CD4-positive, alpha-beta T cell treated with Interleukin-12 subunit alpha and Interleukin-12 subunit beta, for 1 hour (primary cell): ENCODE data around the gene WSB1.

Source experiments
- DNase-seq: peaks from one replicate; pipeline ENCODE4 v3.0.0-alpha.2; 2020

Gene WSB1

DNA sequence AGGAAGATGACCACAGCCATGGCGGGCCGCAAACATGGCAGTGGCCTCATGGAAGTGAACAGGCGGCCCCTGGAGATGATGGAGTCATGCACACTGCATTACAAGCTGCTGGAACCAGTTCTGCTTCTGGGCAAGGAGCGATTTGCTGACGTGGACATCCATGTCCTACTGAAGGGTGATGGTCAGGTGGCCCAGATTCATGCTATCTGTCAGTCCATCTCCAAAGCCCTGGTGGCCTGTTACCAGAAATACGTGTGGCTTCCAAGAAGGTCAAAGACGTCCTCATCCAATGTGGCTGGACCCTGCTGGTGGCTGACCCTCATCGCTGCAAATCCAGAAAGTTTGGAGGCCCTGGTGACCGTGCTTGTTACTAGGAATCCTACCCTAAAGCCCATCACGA is 13.4 kb upstream of the WSB1 start:
- no peak for DNase-seq

DNA sequence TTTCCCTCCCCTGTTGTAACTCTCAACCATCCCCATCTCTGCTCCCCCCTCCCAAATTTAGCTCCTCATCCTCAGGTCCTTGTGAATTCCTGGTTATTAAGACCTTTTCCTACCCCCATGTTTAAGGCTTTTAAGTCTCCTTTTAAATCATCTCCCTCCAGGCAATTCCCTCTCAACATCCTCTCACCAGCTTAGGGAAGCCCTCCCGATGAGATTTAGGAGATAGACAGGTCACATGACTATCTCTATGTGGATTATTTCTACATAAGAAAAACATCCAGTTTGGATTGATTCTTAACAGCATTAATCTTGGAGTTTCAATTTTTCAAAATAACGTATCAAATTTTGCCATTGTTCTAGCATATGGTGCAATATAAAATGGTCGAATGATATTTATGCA is 12.5 kb upstream of the WSB1 start:
- no peak for DNase-seq

DNA sequence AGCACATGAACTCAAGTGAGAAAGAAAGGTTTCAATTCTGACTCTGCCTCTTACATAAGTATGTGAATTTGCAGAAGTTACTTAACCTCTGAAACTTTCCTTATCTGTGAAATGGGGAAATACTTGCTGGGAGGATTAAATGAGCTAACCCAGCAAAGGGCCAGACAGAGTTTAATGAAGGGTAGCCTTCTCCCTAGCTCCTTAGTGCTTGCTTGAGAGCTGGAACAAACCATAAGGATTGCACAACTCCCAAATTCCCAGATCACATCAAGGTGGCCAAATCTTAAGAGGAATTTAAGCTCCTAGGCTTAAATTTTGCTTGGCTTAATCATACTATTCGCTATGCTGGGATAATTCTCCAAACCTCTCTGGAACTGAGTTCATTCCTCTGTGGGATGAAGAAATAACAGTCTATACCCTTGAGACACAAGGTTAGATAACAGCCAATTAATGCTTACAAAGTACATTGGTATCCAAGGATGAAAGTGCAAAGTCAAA is 11.8 kb upstream of the WSB1 start:
- no peak for DNase-seq

DNA sequence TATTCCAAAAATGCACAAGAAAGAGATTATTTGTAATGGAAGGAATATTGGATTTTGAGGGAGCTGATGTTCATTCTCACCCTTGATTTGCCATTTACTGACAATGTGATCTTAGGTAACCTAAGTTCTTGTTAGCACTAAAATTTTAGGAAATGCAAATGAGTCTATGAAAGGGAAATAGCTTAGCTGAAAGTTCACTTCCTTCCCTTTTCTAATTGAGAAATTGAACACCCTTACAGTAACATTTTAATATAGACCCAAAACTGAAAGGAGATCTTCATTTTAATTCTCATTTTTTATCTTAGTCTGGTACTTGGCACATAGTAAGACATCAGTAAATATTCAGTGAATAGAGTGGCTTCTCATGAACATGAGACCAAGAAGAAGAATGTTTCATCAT is 10.9 kb upstream of the WSB1 start:
- DNase-seq = no peak

DNA sequence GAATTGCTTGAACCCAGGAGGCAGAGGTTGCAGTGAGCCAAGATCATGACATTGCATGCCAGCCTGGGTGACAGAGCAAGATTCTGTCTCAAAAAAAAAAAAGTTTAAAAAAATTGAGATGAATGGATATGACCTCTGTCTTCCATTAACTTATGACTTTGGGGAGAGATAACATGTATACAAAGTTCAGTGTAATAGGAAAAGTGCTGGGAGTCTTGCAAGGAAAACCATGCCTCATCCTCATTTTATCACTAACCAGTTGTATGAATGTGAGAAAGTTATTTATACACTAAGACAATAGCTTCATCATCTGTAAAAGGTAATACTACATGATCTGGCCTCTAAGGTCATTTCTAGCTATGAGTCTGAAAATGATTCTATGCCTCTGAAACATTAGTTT is 10.2 kb upstream of the WSB1 start:
- DNase-seq = no peak

DNA sequence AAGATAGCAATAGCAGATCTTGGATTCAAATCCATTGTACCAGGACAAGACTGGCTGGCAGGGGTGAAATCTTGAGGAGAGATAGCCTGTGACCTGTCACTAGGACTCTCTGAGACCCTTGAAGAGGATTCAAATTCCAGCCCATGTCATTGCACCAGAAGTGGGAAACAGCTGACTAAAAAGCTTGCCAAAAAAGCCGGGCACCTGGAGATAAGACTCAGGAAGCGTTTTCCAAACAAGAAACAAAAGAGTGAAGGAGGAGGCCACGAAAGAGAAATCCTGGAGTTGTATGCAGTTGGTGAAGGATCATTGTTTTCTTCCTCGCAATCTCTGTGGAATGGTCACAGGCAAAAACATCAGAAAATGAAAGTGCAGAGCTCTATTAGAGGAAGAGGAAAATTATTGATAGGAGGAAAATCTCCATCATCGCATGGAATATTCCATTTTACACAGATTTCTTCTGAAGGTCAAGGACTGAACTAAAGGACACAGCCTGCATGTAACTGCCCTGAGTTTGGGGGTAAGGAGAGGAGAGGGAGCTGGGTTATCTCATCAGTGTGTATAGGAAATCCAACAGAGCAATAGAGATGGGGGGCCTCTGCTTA is 9.0 kb upstream of the WSB1 start:
- no peak for DNase-seq

DNA sequence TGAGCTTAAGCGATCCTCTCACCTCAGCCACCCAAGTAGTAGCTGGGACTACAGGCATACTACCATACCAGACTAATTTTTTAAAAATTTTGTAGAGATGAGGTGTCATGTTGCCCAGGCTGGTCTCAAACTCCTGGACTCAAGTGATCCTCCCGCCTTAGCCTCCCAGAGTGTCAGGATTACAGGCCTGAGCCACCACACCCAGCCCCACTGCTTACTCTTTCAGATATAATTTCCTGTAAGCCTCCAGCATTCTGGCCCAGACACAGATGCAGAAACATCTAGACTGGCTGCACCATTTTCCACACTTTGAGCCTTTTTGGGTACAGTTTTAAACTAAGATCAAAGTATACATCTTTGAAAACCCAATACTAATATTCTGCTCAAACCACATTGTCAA is 8.4 kb upstream of the WSB1 start:
- no peak for DNase-seq

DNA sequence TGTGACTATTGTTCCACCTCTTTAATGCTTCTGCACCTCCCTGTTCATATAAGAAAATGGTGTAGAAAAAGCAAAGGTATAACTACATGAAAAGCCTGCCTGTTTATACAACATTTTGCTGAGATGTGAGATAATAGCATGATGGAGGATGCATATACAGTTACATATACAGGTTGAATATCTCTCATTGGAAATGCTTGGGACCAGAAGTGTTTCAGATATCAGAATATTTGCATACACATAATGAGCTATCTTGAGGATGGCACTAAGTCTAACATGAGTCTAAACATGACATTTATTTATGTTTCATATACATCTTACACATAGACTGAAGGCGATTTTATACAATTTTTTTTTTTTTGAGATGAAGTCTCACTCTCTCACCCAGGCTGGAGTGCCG is 5.7 kb upstream of the WSB1 start:
- no peak for DNase-seq

DNA sequence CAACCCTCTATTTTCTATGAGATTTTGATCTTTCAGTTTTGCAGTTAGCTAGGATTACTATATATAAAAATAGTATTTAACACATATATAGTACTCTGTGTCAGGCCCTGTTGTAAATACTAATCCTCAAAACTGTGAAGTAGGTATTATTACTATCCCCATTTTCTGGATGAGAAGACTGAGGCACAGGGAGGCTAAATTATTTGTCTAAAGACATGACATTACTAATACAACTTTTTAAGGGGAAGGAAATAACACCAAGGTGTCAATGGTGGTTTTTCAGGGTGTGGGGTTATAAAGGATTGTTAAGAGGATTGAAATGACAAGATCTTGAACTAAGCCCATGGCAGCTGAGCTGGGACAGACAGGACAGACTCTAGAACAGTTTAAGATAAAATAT is 4.1 kb upstream of the WSB1 start:
- no peak for DNase-seq

DNA sequence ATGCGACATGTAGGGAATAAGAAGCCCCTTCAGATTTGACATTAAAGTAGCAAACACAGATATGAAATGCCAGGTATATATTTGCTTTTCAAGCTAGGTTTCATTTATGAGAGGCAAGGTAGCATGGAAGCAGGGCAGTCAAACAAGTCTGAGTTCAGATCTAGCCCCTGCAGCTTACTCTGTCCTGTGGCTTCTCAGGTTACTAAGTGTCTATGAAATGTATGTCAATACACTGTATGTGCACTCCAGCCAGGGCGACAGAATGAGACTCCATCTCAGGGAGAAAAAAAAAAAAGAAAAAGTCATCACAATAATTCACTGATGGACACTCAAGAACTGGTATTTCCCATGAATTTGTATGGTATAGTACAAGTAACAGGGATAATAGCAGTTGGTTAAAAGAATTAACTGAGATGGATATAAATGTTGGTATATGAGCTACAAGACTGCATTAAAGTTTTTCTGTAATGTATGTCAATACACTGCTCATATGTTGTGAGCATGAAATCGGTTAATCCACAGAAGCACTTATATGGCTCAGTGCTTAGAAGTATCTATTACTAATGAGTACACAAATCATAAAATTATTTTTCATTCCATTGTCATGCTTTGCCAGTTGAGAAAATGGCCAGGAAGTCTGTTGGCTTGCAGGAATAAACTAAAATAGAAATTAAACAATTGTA is 2.9 kb upstream of the WSB1 start:
- DNase-seq = no peak

DNA sequence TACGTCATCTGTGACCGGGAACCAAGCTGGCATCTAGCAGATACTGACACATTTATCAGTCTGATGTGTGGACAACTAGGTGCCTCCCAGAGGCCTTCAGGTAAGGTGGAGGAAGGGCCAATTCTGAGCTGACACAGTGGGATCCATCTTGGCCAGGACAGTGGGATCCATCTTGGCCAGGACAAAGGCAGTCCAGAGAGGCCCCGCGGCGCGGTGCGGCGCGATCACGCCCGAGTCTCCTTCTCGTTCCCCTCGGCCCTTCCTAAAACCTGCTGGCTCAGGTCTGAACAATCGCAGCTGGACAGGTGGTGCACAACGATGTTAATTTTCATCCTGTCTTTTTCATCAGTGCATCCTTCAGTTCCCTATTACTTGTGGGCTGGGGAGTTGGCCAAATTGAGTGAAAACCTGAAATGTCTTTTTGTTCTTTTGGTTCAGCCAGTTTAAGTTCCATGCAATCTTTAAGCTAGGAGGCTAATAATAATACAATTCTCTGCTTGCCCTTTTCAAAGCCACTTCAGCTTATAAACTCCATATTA is 486 bp upstream of the WSB1 start:
- no peak for DNase-seq

DNA sequence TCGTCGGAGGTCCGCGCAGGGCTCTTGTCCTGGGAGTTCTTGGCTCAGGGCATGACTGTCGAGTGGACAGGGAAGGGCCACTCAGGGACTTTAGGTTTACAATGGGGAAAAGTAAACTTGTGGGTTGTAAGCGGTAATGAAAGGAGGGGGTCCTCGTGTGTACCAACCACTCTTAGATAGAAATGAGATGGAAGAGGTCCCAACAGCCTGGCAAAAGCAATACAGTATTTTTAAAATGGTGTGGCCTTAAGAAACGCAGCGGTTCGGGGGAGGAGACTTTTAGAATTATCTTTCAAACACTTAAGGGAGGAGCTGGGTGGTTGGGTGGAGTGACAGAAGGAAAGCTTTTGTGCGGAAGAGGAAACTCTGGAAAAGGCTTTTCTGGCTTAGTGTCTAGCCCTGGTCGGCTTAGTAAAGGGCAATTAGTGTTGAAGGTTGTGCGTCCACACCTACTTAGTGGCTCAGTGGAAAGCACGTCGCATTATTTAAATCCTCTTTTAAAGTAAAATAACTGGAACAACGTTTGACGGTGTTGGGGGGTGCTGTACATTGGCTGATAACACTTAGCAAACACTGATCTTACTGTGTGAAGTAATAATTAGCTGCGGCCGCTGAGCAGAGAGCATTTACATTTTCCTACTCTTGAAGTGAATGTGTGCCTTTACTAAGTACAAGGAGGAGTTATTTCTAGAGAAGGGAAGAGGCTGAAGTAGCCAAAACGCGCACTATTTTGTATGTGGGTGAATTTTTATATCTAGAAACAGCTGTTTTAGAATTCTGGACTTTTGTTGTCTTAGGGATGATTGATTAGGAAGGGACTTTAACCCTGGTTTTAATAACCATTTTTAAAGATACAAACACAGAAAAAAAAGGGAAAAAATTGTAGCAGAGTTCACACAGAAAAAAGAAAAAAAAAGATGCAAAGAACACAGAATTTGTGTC is 1.0 kb downstream of the WSB1 start:
- DNase-seq = peak; percentile 65

DNA sequence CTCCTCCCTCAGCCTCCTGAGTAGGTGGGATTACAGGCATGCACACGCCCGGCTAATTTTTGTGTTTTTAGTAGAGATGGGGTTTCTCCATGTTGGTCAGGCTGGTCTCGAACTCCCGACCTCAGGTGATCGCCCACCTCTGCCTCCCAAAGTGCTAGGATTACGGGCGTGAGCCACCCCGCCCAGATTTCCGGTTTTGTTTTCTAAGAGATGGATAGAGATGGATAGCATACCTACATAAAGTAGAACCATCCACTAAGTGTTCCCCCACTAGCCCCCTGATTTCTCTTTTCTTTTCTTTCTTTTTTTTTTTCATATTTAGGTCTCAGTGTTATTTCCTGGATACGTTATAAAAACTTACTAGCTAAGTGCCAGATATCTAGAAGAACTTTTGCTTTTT is 2.0 kb downstream of the WSB1 start:
- DNase-seq = no peak

DNA sequence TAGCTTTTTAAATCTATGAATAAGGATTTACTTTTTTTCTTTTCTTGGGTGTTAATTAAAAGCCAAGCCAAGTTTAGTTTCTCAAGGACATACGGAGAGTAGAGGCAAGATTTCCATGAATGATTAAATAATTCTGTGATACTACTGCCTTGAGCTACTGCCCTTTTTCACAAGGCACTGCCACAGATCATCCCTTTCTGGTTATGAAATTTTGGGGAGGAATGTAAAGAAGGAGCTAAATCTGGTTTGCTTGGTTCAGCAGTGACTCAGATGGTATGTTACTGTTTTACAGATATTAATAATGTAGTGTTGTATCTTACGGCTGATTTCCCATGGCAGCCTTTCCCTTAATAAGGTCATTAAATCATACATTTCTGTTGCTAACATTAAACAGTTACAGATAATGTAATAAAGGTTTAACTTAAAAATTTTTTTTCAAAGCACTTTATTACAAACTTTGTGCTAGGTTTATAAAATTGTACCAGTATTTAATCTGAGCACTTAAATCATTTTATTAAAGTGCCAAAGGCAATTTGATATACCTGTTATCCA is 2.6 kb downstream of the WSB1 start:
- DNase-seq = no peak

DNA sequence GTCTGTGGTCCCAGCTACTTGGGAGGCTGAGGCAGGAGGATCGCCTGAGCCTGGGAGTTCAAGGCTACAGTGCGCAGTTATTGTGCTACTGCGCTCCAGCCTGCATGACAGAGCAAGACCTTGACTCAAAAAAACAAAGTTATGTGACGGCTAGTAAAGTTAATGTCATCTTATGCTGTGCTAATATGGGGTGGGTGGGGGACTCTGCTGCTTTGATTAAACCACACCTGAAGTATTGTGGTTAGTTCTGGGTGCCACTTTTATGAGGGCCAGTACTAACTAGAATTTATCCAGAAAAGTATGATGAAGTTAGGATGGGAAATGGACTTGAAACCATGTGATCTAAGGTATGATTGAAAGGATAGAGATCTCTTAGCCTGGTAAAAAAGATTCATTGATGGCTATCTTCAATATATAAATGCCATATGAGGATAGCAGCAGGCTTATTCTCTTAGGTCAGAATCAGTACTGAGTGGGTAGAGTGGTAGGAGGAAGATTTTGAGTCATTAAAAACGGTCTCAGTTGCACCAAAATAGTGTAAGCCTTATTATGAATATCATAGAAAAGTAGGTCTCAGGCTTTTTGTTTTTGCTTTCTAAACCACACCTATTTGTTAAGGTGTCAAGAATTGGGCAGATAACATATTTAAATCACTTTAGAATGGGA is 5.6 kb downstream of the WSB1 start:
- no peak for DNase-seq

DNA sequence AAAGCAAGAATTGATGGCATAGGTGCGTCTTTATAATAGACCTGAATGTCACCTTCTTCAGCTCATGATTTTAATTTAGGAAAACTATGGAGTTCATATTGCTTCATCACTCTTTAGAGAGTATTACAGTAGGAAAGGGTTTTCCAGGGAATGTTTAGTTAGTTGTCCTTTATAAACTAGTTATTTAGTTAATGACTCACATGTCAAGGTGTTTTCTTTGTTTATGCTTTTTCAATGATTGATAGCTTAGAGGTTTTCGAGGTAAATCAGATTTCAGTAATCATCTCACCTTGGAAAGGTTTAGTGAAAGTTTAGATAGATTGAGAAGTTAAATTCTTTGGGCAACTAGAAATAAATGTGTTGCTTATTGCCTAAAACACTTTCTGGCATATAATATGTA is 9.8 kb downstream of the WSB1 start:
- no peak for DNase-seq

DNA sequence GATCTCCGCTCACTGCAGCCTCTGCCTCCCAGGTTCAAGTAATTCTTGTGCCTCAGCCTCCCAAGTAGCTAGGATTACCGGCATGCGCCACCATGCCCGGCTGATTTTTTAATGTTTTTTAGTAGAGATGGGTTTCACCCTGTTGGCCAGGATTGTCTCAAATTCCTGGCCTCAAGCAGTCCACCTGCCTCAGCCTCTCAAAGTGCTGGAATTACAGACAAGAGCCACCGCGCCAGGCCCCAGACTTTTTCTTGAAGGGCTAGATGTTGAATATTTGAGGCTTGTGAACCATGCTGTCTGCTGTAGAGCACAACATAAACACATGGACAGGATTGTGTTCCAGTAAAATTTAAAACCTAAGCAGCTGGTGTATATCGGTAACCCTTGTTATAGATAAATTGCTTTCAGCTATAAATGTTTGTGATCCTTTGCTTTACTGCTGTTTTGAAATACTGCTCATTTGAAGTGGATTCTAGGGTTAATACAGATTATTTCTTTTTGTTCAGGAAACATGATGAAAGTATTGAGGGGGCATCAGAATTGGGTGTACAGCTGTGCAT is 12.4 kb downstream of the WSB1 start:
- no peak for DNase-seq

DNA sequence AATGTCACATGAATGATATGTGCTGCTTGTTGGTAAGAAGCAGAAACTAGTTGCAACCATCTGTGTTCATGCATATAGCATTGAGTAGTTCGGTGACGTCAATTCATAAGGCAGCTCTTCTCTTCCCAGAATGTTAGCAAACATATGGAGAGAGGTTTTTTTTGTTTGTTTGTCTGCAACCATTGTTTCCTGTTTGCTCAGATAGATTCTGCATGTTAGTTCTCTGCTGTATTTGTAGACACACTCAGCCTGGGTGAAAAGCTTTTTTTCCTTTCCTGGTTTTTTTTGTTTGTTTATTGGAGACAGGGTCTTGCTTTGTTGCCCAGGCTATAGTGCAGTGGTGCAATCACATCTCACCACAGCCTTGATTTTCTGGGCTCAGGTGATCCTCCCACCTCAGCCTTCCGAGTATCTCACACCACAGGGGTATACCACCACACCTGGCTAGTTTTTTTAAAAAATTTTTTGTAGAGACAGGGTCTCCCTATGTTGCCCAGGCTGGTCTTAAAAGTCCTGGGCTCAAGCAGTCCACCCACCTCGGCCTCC is 16.7 kb downstream of the WSB1 start:
- no peak for DNase-seq

DNA sequence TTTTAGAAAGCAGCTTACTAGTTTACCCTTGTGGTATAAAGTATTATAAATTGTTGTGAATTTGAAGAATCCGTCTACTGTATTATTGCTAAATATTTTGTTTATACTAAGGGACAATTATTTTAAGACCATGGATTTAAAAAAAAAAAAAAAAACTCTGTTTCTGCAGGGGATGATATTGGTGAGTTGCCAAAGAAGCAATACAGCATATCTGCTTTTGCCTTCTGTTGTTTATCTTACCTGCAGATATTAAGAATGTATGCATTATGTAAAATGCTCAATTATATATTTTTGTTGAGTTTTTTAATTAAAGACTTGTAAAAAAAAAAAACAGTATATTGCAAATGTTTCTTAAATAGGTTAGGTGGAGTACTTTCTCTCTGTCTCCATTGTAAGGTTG is 19.4 kb downstream of the WSB1 start:
- DNase-seq = no peak

DNA sequence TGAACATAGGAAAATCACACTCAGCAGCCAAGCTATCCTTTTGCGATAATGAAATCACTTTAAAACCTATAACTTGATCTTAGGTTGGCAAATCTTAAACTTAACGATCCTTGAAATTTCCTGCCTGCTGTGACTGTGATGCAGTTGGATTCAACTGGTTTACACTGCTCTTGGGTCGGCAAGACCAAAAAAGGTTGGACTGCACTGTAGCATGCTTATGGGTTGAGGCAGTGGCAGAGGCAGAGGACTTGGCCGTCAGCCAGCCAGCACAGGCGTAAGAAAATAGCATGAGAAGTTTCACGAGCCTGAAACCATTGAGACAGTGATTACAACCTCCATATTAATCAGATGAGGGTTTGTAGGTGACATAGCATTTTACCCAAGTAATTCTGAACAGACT is 21.4 kb downstream of the WSB1 start:
- DNase-seq = no peak

DNA sequence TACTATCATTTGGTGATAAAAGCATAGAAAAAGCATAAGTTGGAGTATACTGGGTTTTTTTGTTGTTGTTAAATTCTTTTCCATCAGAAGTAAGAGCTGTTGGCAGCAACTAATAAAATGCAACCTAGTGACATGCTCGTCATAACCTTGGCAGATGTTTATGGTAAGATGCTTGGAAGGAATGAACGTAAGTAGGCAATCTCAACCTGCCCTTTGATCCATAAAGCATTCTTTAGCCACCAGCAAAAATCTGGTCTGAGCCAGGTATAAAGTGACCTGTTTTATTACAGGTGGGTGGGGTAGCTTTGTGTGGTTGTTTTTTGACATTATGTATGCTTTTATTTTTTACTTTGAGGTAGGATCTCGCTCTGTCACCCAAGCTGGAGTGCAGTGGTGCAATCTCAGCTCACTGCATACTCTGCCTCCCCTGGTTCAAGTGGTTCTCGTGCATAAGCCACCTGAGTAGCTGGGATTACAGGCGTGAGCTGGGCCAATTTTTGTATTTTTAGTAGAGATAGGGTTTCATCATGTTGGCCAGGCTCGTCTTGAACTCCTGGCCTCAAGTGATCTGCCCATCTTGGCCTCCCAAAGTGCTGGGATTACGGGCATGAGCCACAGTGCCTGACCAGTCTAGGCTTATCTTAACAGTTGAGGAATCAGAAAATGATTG is 22.0 kb downstream of the WSB1 start:
- DNase-seq = no peak

DNA sequence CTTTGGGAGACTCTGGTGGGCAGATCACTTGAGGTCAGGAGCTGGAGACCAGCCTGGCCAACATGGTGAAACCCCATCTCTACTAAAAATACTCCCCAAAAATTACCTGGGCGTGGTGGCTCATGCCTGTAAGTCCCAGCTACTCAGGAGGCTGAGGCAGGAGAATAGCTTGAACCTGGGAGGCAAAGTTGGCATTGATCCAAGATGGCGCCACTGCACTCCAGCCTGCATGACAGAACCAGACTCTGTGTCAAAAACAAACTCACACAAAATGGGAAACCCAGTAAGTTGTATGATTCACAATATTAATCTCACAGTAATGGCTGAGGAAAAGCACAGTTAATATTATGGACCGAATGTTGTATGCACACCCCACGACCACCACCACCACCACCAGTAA is 24.3 kb downstream of the WSB1 start:
- DNase-seq = no peak
